C4-2B (cell line): Measurements from ENCODE around the gene DAPK1.

Experiments
- CTCF ChIP-seq: fragments of 450-650 bp; conservative IDR thresholded peaks from 2 replicates; pipeline ENCODE4 v1.5.1; 2017; ENCODE audit warnings: mild to moderate bottlenecking
- ZFX ChIP-seq: fragments of 450-650 bp; IDR thresholded peaks from 2 replicates; pipeline ENCODE4 v1.6.1; 2017

- peak; percentile 29 for TF ChIP-seq CTCF
- TF ChIP-seq ZFX = no peak
Observed at GRCh38 chr9:87497604-87498045, at the start of gene DAPK1.
